HG03575 (cell line): Measurements from ENCODE around the gene RAB7B.

Experiments
- ATAC-seq: cut with Tn5 transposase; IDR thresholded peaks from one replicate; pipeline ENCODE4 v1.9.1; 2021; ENCODE audit not compliant: unreplicated experiment, insufficient number of reproducible peaks, low FRiP score; ENCODE audit errors: extremely low read depth

RAB7B gene

GRCh38 chr1:205961991-205962820, 41.0 kb downstream of the RAB7B start:
- ATAC-seq = no peak

DNA sequence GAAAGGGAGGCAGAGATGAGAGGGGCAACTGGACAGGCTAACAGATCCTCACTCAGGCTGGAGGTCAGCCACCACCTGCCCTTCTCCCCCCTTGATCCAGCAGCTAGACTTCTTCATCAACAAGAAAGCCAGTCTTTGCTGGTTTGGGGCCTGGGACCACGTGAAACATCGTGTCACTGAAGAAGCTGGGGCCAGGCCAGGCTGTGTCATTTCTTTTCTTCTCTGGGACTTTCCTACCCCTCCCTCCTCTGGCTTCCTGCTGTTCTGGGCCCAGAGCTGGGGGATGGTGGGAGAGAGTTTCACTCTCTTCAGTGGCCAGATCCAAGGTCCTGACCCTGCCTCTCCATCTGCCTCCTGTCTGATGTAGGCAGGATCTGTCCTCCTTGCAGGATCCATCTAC, 41.8 kb downstream of the RAB7B start:
- ATAC-seq = no peak

DNA sequence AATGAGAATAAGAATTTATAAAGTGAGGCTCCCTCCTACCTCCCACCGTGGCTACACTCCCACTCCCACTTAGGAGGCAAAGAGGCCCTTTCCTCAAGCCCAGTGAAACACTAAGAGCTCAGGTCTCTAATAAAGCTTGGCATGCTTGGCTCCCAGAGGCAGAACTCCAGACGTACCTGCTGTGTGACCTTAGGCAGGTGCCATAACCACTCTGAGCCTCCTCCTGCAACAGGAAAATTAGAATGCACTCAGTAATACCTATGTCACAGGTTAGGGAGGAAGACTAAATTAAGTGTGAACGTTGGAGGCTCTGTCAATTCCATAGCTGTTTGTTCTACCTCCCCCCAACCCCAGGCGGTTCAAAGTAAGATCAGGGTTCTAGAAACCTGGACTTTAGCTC, 43.4 kb downstream of the RAB7B start:
- ATAC-seq = no peak

GRCh38 chr1:205955499-205955898, 47.7 kb downstream of the RAB7B start:
- no peak for ATAC-seq

DNA sequence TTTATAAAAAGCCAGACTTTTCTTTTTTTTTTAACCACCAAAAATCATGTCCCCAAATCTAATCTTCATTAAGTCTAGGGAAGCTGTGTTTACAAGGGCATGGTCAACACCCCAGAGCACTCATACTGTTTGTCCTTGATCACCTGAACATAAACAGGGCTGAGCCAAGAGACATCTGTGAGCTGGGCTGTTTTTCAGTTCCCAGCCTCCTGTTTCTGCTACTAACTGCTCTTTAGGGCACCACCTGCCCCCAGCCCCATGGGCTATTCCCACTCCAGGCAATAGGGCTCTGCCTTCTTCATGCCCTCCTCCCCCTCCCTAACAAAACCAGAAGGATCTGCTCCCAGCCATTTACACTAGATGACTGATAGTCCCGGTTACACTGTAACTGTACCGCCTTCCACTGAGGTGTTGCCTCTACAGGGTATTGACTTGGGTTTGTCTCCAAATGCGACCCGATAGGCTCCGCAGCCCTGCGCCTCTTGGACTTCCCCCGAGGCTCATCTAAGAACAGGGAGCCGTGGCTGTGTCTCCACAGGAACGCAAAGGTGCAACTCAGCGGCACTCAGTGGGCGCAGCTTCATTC, 48.3 kb downstream of the RAB7B start:
- ATAC-seq = no peak

GRCh38 chr1:205951746-205952145, 51.4 kb downstream of the RAB7B start:
- no peak for ATAC-seq

DNA sequence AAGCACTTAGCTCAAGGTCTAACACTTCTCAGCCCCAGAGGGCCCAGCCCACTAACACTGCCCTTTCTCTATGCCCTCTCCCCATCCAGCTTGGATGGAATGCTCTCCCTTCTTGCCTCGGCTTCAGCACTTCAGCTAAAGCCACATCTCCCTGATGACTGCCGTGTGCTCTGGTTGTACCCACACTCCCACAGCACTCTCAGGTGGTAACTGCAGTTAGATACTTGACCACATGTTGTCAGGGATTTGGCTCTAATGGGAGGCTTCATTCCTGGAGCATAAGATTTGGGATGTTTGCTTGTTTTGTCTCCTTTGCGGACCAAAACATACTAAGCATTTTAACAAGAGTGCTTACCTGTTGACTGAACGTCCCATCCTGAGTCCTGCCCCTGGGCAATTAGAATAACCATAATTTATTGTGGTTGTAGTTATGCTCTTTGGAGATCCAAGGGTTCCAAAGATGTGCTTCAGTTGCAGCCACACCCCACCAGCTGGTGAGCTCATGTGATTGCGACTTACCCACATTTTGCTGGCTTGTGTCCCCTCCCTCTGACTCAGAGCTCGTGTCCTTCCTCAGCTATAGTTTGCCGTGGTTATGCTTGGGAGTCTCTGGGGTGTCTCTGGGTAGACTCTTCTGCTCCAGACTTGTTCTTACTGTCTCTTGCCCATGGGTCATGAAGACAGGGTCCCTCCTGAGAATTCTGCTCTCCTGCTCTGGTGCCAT, 52.2 kb downstream of the RAB7B start:
- no peak for ATAC-seq

GRCh38 chr1:205950280-205950679, 52.9 kb downstream of the RAB7B start:
- no peak for ATAC-seq

DNA sequence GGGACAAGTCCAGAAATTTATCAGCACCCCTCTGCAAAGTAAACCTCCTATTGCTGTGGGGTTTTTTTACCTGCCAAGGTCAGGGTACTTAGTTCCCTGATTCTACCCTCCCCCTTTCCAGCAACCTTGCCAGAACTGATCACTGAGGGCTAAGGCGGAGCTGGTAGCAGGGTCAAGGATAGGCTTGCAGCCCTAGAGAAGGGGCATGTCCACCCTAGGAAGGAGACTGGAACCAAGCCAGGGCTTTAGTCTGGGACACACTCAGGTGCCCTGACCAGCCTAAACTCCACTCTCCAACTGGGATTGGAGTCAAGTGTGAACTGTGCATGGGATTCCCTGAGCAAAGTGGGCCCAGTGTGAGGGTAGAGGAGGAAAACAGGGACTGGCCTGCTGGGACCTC, 53.4 kb downstream of the RAB7B start:
- ATAC-seq = no peak

GRCh38 chr1:205948886-205949285, 54.3 kb downstream of the RAB7B start:
- no peak for ATAC-seq

DNA sequence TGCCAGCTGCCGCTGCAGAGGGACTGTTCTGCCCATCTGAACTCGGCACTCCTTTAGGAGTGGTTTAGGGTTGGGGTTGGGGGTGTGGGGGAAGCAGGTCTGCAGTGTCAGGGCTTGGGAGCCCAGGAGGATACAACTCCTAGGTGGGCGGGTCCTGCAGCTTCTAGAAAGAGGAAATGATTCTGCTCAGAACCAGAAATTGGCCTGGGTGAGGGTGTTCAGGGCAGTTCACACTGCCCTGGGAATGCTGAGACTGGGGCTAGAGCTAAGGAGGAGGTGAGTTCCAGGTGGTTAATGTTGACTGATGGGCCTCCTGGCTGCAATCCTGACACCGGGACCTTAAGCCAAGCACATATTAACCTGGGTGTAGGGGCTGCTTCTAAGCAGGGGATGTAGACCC, 55.2 kb downstream of the RAB7B start:
- no peak for ATAC-seq

DNA sequence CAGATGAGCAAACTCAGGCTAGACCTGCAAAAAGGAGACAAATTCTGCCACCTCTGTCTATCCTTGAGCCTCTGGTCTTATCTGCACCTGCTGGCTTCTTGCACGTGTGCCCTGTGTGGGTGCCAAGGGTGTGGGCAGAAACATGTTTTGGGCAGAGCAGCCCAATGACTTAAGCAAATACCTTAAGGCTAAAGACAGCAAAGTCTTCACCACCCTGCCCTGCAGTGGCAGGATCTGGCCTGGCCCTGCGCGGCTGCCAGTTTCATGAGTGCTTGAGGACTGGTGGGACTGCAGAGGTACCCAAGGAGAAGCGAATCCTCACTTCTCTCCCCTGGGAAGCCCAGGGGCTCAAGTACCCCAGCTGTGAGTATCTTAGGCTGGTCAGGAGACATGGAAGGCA, 56.2 kb downstream of the RAB7B start:
- ATAC-seq = no peak

DNA sequence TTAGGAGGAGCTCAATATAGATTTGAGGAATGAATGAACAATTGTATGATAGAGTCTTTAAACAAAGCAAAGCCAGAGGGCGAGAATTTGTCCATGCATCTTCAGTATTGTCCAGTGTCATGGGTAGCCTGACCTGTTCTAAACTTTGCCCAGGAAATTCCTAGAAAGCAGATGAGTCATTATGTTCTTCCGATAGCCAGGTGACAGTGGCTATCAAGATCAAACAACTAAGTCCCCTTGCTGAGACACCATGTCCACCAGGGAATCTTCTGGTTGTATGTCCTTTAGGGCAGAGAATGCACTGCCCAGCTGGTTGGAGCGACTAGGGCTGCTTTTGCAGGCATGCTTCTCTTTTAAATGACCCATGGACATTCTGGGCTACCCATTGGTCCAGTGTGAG, 58.1 kb downstream of the RAB7B start:
- ATAC-seq = no peak

DNA sequence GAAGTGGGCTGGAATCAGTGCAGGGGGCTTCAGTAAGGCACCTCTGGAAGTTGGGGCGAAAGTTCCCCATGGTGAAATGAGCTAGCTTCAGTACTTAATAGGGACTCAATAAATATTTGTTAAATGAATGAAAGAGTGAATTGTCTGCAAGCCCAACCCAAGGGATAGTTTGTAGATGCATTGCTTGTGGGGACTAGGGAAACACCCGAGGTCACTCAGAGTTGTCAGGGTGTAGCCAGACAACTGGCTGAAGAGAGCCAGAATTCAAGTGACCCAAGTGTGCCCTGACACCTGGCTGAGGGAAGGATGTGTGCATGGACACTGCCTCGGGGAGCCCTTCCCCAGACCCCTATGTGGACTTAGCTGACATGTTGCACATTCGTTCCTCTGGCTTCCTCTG, 58.7 kb downstream of the RAB7B start:
- ATAC-seq = no peak

- ATAC-seq = no peak
Observed at GRCh38 chr1:205943245-205943644, 60.0 kb downstream of the RAB7B start, which contains the start of gene SLC26A9. Gene SLC26A9, minus strand, starts transcription at chr1:205943456. Its CDS starts 7,636 bp downstream, at chr1:205935820.

DNA sequence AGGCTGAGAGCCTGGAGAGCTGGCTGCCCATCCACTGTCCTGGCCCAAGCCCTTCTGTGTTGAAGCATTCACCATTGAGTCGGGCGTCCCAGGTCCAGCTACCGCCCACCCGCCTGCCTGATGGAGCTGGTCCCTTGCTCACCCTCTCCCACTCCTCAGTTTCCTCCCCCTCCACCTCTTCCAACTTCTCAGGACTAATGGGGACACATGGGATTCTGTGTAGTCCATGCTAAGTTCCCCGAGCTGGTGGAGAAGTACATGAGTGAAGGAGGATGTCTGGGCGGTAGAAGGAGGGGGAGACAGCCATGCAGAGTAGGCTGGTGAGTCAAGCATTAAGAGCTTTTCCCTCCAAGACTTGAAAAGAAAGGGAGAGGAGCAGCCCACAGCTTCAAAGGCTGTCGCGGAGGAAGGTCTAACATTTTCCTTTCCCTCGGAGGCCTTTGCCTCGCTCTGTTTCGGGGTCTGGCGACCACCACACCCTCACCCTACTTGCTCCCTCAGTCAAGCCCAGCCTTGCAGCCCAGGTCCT, 60.5 kb downstream of the RAB7B start:
- ATAC-seq = no peak

DNA sequence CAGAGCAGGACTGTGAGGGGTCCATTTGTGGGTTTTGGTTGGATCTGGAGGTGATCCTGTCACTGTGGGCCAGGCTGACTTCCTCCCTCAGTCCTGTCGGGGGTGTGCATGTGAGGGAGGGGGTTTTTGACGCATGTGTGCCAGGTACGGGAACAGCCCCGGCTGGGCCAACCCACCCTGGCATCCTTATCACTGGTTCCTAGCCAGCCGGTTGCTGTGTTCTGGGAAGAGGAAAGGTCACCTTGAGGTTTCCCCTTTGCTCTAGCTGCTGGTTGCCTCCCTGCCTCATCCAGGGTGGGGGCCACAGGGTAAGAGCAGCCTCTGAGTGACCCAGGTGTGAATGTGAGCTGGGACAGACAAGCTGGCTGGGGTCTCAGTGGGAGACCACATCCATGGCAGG, 62.5 kb downstream of the RAB7B start:
- no peak for ATAC-seq

GRCh38 chr1:205939690-205940330, 63.4 kb downstream of the RAB7B start:
- no peak for ATAC-seq

DNA sequence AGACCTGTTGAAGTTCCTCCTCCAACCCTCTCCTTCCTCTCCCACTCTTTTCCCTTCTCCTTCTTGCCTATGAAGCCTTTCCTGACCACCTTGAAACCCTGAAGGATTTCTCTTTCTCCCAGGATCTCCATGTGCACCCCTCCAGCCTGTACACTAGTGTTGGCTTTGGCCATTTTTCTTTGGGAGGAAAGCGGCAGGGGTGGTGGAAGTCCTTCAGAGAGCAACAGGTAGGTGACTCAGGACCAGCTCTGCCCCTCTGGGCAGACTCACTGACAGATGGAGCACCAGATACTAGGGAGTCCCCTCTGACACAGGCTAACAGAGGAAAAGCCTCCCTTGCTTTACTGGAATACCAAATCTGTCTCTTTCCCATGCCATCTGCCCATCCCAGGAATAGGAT, 64.5 kb downstream of the RAB7B start:
- ATAC-seq = no peak
